Neural progenitor cell (in vitro differentiated cells): Measurements from ENCODE around the gene CFAP69. TPM values are rescaled to one million over a fixed set of nuclear protein-coding genes. Genes with fewer than 3 reads are reported as not detected.
A peak's percentile ranks its signal among the peaks of the same experiment; 100 is the strongest.

Source experiments
- DNase-seq: peaks from one replicate; pipeline ENCODE4 v3.0.0-alpha.2; 2016; ENCODE audit warnings: low spot score
- H2AFZ ChIP-seq: fragments of 200-600 bp; sonication (generic); replicated peaks from 2 replicates; pipeline ENCODE4 v1.6.1; 2016; ENCODE audit warnings: antibody characterized with exemption
- H3F3A ChIP-seq: fragments of 200-600 bp; sonication (generic); 2 replicates; pipeline ENCODE4 v1.6.1; 2016; ENCODE audit warnings: antibody characterized with exemption, low read depth
- H3K27ac ChIP-seq: fragments of 200-600 bp; sonication (generic); 2 replicates; pipeline ENCODE4 v1.5.1; 2016; ENCODE audit warnings: mild to moderate bottlenecking
- H3K27me3 ChIP-seq: fragments of 200-600 bp; sonication (generic); 2 replicates; pipeline ENCODE4 v1.6.1; 2016; ENCODE audit warnings: mild to moderate bottlenecking, moderate library complexity
- H3K36me3 ChIP-seq: fragments of 200-600 bp; sonication (generic); 2 replicates; pipeline ENCODE4 v1.5.1; 2016
- H3K4me1 ChIP-seq: fragments of 200-600 bp; sonication (generic); 2 replicates; pipeline ENCODE4 v1.6.1; 2016; ENCODE audit warnings: mixed run types
- H3K4me2 ChIP-seq: fragments of 200-600 bp; sonication (generic); 2 replicates; pipeline ENCODE4 v1.6.1; 2016
- H3K4me3 ChIP-seq: fragments of 200-600 bp; sonication (generic); 2 replicates; pipeline ENCODE4 v1.5.1; 2016
- H3K79me2 ChIP-seq: fragments of 200-600 bp; sonication (generic); 2 replicates; pipeline ENCODE4 v1.6.1; 2016; ENCODE audit warnings: low read depth
- H3K9ac ChIP-seq: fragments of 200-600 bp; sonication (generic); 2 replicates; pipeline ENCODE4 v1.6.1; 2016
- H3K9me3 ChIP-seq: fragments of 200-600 bp; sonication (generic); 2 replicates; pipeline ENCODE4 v1.5.1; 2016; ENCODE audit warnings: low read depth
- H4K20me1 ChIP-seq: fragments of 200-600 bp; sonication (generic); 2 replicates; pipeline ENCODE4 v1.6.1; 2016; ENCODE audit warnings: low read depth
- H3K27ac Mint-ChIP-seq: 3 replicates; pipeline ENCODE4 v1.8.0; 2021; ENCODE audit warnings: mixed read lengths
- H3K27me3 Mint-ChIP-seq: 2 replicates; pipeline ENCODE4 v1.8.0; 2022; ENCODE audit warnings: low read depth, mild to moderate bottlenecking, inconsistent platforms, moderate library complexity, mixed read lengths; ENCODE audit not compliant: insufficient read depth
- H3K36me3 Mint-ChIP-seq: 3 replicates; pipeline ENCODE4 v1.8.0; 2021; ENCODE audit warnings: mixed read lengths
- H3K4me1 Mint-ChIP-seq: 3 replicates; pipeline ENCODE4 v1.8.0; 2021; ENCODE audit warnings: mixed read lengths
- H3K4me3 Mint-ChIP-seq: 3 replicates; pipeline ENCODE4 v1.8.0; 2021; ENCODE audit warnings: mild to moderate bottlenecking, moderate library complexity, mixed read lengths
- H3K9me3 Mint-ChIP-seq: 3 replicates; pipeline ENCODE4 v1.8.0; 2020; ENCODE audit warnings: mixed read lengths
- CTCF ChIP-seq: fragments of 200-600 bp; sonication (generic); IDR thresholded peaks from 2 replicates; pipeline ENCODE4 v1.5.1; 2017; ENCODE audit warnings: antibody characterized with exemption, mild to moderate bottlenecking
- EZH2 ChIP-seq: fragments of 200-600 bp; sonication (generic); IDR thresholded peaks from 2 replicates; pipeline ENCODE4 v1.6.1; 2017; ENCODE audit warnings: antibody characterized with exemption, mild to moderate bottlenecking, moderate library complexity
- EZH2phosphoT487 ChIP-seq: fragments of 200-600 bp; sonication (generic); IDR thresholded peaks from 2 replicates; pipeline ENCODE4 v1.6.1; 2017; ENCODE audit warnings: antibody characterized with exemption
- total RNA-seq: library from RNA; depleted of rRNA; stranded (reverse); fragments of >200 nt; gene quantifications from 2 replicates; pipeline ENCODE4 v1.2.3, GENCODE V29; 2015; ENCODE audit warnings: low replicate concordance

Gene CFAP69
- total RNA-seq, 1 donor from 2014 or later: 4.8 TPM

DNA sequence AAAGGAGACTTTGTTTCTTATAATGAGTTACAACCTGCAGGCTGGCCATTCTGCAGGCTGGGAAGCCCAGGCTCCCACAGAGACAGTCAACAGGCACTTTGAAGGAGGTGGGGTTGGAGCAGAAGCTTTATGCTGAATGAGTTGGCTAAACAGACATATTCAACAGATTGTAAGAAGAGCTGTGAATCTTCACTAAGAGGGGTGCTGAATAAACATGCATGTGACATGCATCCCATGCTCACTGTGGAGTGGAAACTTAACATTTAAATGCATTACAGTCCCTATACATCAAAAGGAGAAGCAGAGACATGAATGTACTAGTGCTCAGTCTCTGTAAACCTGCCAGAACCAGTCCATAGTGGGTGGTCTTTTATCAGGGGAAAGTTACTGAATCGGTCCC is 1.4 kb upstream of the CFAP69 start:
- Mint-ChIP-seq H3K27me3 (peaks cover 2% of the 10 kb centered on the region), H3K4me1 (peaks cover 13% of the 10 kb centered on the region), H3K27ac (peak overlapping the region; percentile 19), H3K9me3 (no peaks in the 10 kb centered on the region), H3K4me3 (peak overlapping the region; percentile 96), H3K36me3 (no peaks in the 10 kb centered on the region)
- Histone ChIP-seq H3K27ac (no peak overlapping the region), H3K4me1 (peaks cover 7% of the 10 kb centered on the region), H3K9me3 (no peaks in the 10 kb centered on the region), H3K36me3 (no peaks in the 10 kb centered on the region), H4K20me1 (no peaks in the 10 kb centered on the region), H3K27me3 (peaks cover 15% of the 10 kb centered on the region), H2AFZ (no peak overlapping the region), H3F3A (peaks cover 18% of the 10 kb centered on the region), H3K79me2 (no peaks in the 10 kb centered on the region), H3K9ac (no peak overlapping the region), H3K4me3 (no peak overlapping the region), H3K4me2 (no peak overlapping the region)
- TF ChIP-seq EZH2 (no peak), CTCF (no peak), EZH2phosphoT487 (no peak)
- peak; percentile 1 for DNase-seq

- DNase-seq: no peak
- no peaks in the 10 kb centered on the region for H3K79me2 ChIP-seq
- no peaks in the 10 kb centered on the region for H4K20me1 ChIP-seq
- H3K9ac ChIP-seq: no peak overlapping the region
- peak overlapping the region; percentile 87 for H3K4me3 ChIP-seq
- peak overlapping the region; percentile 96 for H3K4me2 ChIP-seq
- no peaks in the 10 kb centered on the region for H3K9me3 ChIP-seq
- peaks cover 15% of the 10 kb centered on the region for H3K27me3 ChIP-seq
- Mint-ChIP-seq H3K4me1 (peaks cover 13% of the 10 kb centered on the region), H3K4me3 (peak overlapping the region; percentile 96), H3K9me3 (no peaks in the 10 kb centered on the region), H3K27ac (peak overlapping the region; percentile 87), H3K36me3 (no peaks in the 10 kb centered on the region), H3K27me3 (peaks cover 2% of the 10 kb centered on the region)
- no peak overlapping the region for H3K27ac ChIP-seq
- H3F3A ChIP-seq: peaks cover 18% of the 10 kb centered on the region
- peaks cover 7% of the 10 kb centered on the region for H3K4me1 ChIP-seq
- peak overlapping the region; percentile 99 for H2AFZ ChIP-seq
- TF ChIP-seq CTCF (no peak), EZH2 (no peak), EZH2phosphoT487 (no peak)
- H3K36me3 ChIP-seq: no peaks in the 10 kb centered on the region
Measured at GRCh38 chr7:90244565-90244908, 437 bp upstream of the CFAP69 start.

GRCh38 chr7:90246171-90246570 is 1.2 kb downstream of the CFAP69 start:
- no peak overlapping the region for H3K27ac Mint-ChIP-seq
- no peaks in the 10 kb centered on the region for H4K20me1 ChIP-seq
- H2AFZ ChIP-seq: peak overlapping the region; percentile 99

More at GRCh38 chr7:90246171-90246570, 1.2 kb downstream of the CFAP69 start:
- Histone ChIP-seq H3K4me3 (peak overlapping the region; percentile 87), H3F3A (peaks cover 18% of the 10 kb centered on the region), H3K27me3 (peaks cover 15% of the 10 kb centered on the region), H3K36me3 (no peaks in the 10 kb centered on the region), H3K9me3 (no peaks in the 10 kb centered on the region), H3K9ac (no peak overlapping the region), H3K4me1 (peaks cover 7% of the 10 kb centered on the region), H3K27ac (no peak overlapping the region), H3K4me2 (peak overlapping the region; percentile 96), H3K79me2 (no peaks in the 10 kb centered on the region)
- TF ChIP-seq EZH2phosphoT487 (no peak), CTCF (no peak), EZH2 (no peak)
- Mint-ChIP-seq H3K9me3 (no peaks in the 10 kb centered on the region), H3K4me1 (peaks cover 13% of the 10 kb centered on the region), H3K36me3 (no peaks in the 10 kb centered on the region), H3K4me3 (peak overlapping the region; percentile 96), H3K27me3 (peaks cover 2% of the 10 kb centered on the region)
- peak; percentile 72 for DNase-seq
